Activated CD4-positive, alpha-beta T cell treated with anti-CD3 and anti-CD28 coated beads, Interleukin-2, amount 50 U/mL, for 16 hours (primary cell): ENCODE results near the gene HELZ.
A peak's percentile ranks its signal among the peaks of the same experiment; 100 is the strongest.
"Not testable (repeated sequence)": the region's sequence is repeated elsewhere in the genome, so short reads cannot be mapped to it uniquely, and the experiment has no call there.

ENCODE experiments used
- DNase-seq: peaks from one replicate; pipeline ENCODE4 v3.0.0-alpha.2; 2020

Gene HELZ

DNA sequence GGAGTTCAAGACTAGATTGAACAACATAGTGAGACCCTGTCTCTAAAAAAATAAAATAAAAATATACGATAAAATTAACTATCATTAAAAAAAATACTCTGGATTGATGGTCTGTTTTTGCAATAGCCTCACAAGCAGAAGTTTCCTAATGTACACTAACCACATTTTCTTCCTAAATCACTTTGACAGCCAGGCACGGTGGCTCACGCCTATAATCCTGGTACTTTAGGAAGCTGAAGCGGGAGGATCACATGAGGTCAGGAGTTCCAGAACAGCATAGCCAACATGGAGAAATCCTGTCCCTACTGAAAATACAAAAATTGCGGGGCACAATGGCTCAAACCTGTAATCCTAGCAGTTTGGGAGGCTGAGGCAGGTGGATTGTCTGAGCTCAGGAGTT is 64.7 kb downstream of the HELZ start:
- no peak for DNase-seq

DNA sequence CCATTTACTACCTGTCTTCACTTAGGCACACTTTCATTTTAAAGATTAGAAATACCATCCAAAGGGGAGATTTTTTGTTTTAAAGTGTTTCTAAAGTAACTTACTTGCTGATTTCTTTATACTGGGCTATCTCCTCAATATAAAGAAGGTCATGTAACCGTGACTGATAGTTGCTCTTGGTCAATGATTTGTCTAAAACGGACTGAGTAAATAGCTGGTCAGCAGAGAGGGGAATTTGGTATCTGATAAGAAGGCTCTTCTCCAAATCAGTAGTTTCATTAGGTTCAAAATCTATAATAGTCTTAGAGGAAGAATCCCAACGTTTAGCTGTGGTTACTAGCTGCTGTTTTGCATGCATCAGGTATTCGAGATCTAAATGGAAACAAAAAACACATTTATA is 66.4 kb downstream of the HELZ start:
- no peak for DNase-seq

DNA sequence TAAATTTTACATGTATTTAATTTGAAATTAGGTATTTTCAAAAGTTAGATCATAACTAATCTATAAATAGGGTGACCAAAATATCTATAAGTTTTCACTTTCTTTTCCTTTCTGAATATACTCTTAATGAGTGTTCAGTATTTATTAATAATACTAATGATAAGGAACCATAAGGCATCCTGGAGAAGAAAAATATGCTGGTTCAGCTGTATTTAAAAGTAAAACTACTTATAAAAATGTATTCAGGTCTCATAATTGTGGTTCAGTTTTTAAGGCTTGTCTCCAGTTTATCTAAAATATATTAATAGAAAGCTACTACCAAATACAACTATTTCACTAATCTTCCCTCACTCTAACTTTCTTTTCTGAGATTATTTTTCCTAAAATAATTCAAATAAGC is 67.3 kb downstream of the HELZ start:
- no peak for DNase-seq

DNA sequence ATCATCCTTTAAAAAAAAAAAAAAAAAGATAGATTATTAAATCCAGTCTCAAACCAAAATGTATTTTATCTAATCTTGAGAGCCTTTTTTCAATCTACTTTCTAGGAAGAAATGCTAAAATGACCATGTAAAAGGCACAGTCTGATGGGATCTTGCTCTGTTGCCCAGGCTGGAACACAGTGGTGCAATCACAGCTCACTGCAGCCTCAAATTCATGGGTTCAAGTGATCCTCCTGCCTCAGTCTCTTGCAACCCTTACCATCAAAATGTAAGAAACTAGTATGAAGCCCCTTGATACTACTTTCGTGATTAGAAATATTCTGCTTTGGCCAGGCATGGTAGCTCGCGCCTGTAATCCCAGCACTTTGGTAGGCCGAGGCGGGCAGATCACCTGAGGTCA is 70.8 kb downstream of the HELZ start:
- DNase-seq: no peak

DNA sequence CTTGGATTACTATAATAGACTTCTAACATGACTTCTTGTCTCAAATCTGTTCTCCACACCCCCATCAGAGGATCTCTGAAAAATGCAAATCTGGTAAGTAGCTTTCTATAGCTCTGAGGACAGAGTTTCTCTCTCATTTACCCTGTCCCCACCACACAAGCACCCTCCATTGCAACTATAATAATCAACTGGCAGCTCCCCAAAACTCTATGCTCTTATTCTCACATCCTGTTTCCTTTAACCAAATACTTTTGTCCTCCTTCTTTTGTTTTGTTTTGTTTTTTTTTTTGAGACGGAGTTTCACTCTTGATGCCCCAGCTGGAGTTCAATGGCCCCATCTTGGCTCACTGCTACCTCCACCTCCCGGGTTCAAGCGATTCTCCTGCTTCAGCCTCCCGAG is 73.4 kb downstream of the HELZ start:
- DNase-seq: no peak

DNA sequence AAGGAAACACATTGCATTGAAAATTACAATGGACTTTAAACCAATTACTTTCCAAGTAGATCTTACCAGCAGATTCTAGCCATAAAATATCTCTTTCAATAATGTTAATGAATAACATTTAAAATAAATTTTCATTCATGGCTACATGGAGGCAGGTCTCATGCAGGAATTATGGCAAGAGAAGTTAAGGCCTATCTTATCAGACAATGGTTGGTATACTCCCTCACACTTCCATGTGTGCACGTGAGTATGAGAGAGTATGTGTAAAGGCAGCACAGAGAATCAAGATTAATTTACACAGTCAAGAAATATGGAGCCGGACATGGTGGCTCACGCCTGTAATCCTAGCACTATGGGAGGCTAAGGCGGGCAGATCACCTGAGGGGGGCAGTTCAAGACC is 76.5 kb downstream of the HELZ start:
- DNase-seq: no peak

DNA sequence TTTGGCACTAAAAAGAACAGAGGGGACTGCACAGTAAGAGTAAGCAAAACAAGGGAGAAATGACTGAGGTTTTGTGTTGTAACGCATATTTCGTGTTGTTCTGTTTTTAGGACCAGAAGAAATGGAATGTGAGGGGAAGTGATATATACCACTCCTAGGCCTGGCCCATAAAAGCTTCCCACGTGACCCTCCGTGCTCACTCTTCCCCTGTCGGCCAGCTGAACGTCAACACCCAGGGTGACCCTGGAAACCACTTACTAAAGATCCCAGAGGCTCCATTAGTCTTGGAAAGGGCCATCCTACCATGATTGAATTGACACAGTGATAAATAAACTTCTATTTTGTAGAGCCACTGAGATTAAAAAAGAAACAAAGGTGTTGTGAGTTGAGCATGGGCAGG is 79.8 kb downstream of the HELZ start:
- no peak for DNase-seq

DNA sequence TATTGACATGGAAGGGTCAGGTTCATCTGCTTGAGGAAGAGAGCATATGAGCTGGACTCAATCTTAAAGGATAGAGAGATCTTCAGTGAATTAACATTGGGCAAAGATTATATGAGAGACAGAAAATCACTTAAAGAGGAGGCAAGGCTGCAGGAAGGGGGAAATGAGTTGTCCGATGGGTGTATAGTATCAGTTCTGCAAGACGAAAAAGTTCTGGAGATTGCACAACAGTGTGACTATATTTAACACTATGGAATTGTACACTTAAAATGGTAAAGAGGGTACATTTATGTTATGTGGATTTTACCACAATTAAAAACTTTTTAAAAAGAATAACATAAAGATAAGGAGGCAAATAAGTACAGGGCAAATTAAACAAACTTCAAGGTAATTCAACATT is 80.7 kb downstream of the HELZ start:
- DNase-seq: no peak

DNA sequence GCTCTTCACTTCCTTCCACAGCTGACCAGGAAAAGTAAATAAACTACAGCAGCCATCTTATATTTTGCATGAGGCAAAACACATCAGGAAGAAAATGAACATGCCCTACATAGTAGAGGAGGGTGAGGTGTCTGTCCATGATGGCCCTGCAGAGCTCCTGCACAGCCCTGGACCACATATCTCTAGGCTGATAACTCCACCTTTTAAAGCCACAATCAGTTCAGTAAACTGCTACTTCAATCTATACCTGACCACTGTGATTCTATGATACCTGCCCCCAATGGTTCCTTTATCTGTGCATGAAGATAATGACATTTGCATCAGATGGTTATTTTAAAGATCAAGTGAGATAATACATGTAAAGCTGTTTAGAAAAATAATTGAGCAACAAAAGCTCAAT is 82.2 kb downstream of the HELZ start:
- no peak for DNase-seq

DNA sequence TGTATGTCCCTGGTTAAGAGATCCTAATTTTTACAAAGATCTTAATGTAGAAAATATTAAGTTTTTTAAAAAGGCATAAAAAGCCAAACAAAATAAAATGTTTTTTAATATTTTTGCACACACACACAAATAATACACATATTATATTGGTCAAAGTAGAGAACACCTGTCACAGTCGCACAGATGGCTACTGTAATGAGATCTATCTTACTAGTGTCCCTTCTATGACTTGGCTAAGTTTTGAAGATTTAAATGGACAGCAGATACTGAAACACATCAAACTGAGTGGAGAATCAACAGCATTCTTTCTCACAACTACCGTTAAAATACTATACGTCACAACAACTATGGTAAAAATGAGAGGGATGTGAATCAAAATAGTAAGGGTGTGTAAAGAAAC is 83.4 kb downstream of the HELZ start:
- no peak for DNase-seq

DNA sequence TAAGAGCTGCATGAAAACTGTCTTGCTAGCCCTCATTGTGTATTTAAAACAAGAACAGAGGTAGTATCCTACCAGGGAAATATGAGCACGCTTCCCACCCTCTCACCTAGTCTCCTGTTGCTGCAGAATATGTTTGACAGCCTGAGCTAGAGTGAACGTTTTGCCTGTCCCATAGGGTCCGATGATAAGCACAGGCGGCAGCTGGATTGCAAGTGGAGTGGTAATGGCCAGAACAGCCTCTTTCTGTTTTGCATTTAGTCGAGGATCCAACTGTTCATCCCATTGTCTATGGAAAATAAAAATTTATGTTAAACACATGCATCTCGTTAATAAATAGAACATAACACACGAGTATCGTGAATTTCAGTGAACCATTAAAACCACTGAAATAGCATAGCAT is 84.2 kb downstream of the HELZ start:
- DNase-seq: no peak

DNA sequence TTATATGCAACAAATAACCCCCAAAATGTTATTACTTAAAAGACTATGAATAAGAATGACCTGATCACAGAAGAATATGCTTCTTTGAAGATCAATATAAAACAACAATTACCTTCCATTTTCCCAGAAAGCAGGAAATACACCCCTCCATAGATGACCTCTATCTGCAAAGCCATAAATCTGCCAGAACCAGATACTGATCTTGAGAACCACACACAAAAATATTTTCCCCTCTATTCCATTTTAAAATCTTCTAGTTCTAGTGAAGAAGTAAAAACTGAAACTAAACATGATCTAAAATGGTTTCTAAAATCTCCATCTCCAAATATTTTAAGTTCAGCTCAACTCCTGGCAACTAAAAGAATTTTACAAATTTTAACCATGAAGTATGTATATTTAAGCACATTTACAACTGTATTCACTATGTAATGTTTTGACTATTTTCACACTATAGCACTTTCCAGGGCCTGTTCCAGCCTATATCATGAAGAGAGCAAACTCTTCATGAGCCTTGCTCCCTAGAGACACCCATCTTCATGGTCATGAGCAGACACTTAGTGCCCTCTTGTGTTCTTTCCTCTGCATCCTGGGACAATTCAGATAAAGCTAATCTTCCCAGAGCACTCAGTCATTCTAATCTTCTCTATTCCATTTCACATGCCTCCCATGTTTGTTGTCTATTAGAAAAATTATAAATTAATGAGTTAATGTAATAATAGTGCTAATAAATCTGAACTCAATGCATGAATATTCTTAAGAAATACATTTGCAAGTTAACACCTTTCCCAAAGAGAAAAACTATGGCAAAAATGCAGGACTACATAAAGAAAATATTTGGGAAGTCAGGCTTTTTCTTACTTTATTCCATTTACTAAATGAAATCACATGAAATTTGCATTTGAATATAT is 87.0 kb downstream of the HELZ start:
- DNase-seq: no peak

DNA sequence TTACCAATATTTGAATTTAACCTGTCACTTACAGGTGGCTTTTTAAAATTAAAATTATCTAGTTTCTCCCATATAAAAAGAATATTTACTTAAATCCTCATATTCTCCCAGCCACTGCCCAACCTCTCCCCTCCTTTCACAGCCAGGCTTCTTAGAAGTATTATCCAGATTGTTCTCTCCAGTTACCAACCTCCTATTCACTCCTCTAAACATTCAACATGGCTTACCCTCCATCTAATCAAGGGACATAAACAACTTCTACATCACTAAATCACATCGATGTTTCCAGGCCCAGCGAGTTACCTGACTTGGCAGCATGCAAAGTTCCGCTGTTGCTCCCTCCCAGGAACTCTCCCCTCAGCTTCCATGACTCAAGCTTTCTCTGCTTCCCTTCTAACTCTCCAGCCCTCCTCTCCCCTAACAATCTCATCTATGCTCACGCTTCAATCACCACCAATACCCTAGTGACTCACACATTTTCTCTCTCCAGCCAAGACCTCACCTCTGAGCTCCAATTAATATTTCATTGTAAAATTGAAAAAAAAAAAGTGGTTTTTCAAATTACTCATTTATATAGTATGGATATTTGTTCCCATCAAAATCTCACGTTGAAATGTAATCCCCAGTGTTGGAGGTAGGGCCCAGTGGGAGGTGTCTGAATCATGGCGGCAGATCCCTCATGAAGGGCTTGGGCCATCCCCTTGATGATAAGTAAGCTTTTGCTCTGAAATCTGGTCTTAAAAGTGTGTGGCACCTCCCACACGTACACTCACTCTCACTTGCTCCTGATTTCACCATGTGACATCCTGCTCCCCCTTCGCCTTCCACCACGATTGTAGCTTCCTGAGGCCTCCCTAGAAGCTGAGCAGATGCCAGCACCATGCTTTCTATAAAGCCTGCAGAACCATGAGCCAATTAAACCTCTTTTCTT is 88.5 kb downstream of the HELZ start:
- peak; percentile 11 for DNase-seq

DNA sequence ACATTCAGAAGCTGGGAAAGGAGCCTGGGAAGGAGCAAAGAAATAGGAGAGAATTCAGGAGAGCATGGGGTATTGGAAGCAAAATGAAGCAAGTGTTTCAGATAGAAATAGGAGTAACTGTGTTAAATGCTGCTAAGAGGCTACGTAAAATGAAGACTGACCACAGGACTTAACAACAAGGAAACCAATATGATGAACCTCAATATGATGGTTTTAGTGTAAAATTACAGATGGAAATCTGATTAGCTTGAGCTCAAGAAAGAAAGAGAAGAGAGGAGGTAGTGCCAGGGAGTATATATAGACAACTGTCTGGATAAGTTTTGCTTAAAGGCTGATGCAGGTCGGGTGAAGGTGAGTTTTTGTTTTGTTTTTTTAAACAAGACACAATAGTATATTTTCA is 92.2 kb downstream of the HELZ start:
- DNase-seq: no peak

DNA sequence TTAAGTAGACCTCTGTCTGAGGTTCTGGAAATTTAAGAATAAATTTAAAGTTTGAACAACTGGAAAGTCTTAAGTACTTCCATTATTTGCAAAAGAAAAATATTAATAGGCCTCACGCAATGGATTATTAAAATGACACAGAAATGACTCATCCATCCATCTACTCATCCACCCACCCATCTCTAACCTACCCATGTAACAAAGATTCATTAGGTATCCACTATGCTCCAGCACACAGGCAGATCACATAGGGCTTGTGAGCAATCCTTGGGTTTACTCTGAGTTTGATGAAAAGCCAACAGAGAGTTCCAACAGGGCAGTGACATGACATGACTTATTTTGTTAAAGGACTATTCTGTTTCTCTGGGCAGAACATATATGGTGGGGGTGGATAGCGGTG is 93.3 kb downstream of the HELZ start:
- no peak for DNase-seq

DNA sequence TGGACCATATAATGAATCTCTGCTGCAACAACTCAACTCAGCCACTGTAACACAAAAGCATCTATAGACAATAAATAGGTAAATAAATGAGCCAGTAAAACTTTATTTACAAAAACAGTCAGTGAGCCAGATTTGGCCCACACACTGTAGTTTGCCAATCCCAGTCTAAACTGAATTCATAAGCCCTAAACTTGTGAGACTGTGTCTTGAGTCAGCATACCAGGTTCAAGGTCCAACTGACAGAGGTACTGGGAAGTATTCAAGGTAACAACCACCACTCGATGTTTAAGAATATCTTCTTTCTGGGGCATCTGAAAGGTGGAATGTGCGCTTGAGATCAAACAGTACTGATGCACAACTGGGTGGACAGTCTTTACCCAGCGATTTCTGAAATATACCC is 94.2 kb downstream of the HELZ start:
- no peak for DNase-seq

DNA sequence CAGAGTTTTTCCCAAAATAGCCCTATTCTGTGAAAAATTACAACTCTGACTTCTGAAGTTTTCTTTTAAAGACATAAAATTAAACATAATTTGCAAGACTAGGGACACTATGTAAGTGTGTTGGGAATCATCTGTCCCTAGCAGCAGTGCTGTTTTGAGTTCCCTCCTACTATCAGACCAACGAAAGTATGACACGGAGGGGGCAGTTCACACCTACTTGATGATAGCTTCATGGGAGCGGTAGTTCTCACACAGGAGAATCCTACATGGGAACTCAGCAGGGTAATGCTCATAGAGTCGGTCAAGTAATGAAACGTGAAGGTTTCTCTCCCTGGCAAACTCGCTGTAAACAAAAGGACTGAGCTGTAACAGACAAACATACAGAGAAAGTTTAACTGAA is 96.6 kb downstream of the HELZ start:
- no peak for DNase-seq

DNA sequence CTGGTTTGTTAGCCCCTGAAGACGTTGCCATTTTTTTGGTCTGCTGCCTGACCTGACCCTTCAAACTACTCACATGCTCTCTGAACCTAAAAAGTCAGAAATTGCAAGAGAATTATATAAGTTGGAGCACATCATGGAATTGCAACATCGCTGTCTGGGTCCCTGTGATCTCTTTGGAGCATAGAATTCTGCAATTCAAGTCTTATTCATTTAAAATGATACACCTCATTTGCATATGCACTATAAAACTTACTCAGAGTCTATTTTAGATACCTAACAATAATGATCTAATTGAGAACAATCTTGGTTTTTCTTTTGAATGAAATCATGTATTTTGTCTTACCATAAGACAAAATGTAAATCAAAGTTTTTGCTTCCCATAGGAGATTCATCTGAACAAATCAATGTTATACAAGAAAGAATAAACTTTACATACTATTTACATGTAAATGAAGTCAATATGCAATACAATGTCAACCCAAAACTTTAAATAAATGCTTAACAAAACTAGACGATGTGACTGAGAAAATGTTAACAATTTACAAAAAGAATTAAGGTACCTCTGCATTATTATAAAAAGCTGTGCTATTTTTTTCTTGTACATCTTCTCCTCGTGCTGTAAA is 99.7 kb downstream of the HELZ start:
- no peak for DNase-seq

DNA sequence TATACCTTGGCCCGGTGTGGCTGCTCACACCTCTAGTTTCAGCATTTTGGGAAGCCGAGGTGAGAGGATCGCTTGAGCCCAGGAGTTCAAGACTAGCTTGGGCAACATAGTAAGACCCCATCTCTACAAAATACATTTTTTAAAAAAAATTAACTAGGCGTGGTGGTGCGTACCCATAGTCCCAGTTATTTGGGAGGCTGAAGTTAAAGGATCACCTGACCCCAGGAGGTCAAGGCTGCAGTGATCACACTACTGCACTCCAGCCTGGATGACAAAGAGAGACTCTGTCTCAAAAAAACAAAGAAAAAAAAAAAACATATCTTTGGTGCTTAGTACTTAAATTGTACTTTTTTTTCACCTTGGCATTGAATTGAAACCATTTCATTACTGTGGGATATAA is 101.7 kb downstream of the HELZ start:
- no peak for DNase-seq

DNA sequence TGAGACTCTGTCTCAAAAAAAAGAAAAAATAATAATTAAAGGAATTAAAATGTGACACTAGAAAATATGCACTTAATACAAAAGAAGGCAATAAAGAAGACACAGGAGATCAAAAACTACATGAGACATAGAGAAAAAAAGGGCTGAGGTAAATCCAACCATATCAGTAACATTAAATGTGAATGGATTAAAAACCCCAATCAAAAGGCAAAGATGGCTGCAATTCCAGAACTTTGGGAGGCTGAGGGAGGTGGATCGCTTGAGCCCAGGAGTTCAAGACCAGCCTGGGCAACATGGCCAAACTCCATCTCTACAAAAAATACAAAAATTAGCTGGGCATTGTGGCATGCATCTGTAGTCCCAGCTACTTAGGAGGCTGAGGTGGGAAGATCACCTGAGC is 103.0 kb downstream of the HELZ start:
- not testable (repeated sequence) for DNase-seq

DNA sequence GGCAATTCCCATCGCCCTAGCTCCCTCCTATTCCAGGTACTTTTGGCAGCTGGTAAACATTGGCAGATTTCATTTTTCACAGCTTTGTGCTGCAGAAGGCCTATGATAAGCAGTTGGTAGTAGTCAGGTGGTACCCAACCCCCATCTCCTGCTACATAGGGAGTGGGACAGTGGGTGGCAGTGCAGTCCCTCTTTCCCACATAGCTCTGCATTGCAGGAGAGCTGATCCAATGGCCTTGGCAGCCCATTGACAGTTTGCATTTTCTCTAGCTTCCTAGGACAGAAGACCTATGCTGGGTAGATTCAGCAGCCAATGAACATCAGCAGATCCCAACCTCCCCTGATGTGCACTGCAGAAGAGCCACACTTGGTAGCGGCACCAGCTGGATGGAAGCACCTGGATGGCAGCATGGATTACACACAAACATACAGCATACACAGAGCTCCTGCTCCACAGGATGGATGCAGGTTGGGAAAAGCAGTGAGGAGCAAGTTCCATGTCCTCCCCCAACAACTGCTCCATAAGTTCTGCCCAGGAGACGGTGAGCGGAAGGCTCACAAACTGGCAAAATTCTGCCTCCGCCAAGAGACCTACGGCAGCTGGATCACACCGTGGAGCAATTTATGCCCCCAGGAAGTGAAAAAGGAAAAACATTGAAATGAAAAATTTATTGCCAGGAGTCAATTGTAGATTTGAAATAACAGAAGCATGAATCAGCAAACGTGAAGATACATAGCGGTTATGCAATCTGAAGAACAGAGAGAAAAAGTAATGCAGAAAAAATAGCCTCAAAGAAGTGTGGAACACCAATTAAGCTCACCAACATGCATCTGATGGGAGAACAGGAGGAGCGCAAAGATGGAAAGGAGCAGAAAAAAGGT is 105.0 kb downstream of the HELZ start:
- no peak for DNase-seq

DNA sequence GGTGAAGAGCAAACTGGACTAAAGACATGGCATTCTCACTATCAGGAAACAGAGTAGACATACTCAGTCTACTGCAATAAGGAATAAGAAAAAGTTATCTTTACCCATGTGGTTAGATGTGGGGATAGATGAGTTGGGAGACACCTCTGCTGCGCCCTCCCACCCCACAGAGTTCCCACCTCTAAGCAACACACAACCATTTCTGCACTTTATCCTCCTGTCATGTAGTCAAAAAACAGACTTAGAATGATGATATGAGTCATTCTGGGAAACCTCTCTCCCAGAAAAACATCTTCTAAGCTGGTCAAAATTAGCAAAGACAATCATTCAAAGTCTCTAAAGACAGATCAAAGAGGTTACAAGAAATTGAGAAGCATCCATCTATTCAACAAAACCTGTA is 105.7 kb downstream of the HELZ start:
- DNase-seq: peak; percentile 34

DNA sequence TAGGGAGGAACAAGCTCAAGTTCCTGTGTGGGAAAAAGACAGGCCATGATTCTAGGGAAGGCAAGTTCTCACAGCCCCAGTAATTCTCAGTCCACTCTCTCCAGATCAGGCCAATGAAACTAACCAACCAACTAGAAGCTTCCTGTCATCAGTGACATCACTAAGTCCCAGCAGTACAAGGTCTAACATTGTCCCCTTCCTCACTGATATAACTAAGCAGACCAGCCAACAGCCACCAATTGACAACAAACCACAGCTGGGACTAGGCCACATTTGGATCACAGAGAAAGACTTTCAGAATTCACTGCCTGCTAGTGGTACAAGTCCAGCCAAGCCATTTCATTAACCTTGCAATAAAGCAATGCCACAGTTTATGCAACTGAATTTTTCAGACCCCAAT is 106.6 kb downstream of the HELZ start:
- no peak for DNase-seq
